HUES48 (cell line): ENCODE data around the gene TERT.

Experiments
- H3K27ac ChIP-seq: one replicate; pipeline ENCODE4 v1.7.0; 2013; ENCODE audit warnings: low read depth, low read length, inconsistent platforms
- H3K27me3 ChIP-seq: 2 replicates; pipeline ENCODE4 v1.6.1; 2013; ENCODE audit warnings: mild to moderate bottlenecking, low read length; ENCODE audit not compliant: control insufficient read depth, insufficient read depth
- H3K36me3 ChIP-seq: 2 replicates; pipeline ENCODE4 v1.6.1; 2013; ENCODE audit warnings: low read length; ENCODE audit not compliant: control insufficient read depth, insufficient read depth
- H3K4me1 ChIP-seq: 2 replicates; pipeline ENCODE4 v1.6.1; 2013; ENCODE audit warnings: mild to moderate bottlenecking, low read length; ENCODE audit not compliant: control insufficient read depth, insufficient read depth
- H3K4me3 ChIP-seq: 2 replicates; pipeline ENCODE4 v1.5.1; 2013; ENCODE audit warnings: mild to moderate bottlenecking, low read depth, low read length
- H3K9ac ChIP-seq: 2 replicates; pipeline ENCODE4 v1.6.1; 2013; ENCODE audit warnings: mild to moderate bottlenecking, low read depth, low read length, moderate library complexity
- H3K9me3 ChIP-seq: 2 replicates; pipeline ENCODE4 v1.6.1; 2013; ENCODE audit warnings: low read length; ENCODE audit not compliant: control insufficient read depth, insufficient read depth

Gene TERT

GRCh38 chr5:1252681-1253080, 42.2 kb downstream of the TERT start:
- no peaks in the 10 kb centered on the region for H3K4me1 ChIP-seq
- H3K27me3 ChIP-seq: no peaks in the 10 kb centered on the region
- no peaks in the 10 kb centered on the region for H3K9me3 ChIP-seq
- no peak overlapping the region for H3K9ac ChIP-seq
- no peaks in the 10 kb centered on the region for H3K36me3 ChIP-seq
- no peak overlapping the region for H3K4me3 ChIP-seq
- H3K27ac ChIP-seq: no peak overlapping the region

GRCh38 chr5:1251678-1252580, 42.9 kb downstream of the TERT start:
- Histone ChIP-seq H3K27me3 (no peaks in the 10 kb centered on the region), H3K4me1 (no peaks in the 10 kb centered on the region), H3K27ac (no peak overlapping the region), H3K36me3 (no peaks in the 10 kb centered on the region), H3K9ac (no peak overlapping the region), H3K4me3 (no peak overlapping the region), H3K9me3 (no peaks in the 10 kb centered on the region)

GRCh38 chr5:1249366-1250280, 45.2 kb downstream of the TERT start:
- Histone ChIP-seq H3K36me3 (no peaks in the 10 kb centered on the region), H3K27me3 (no peaks in the 10 kb centered on the region), H3K4me1 (no peaks in the 10 kb centered on the region), H3K9me3 (no peaks in the 10 kb centered on the region), H3K4me3 (no peak overlapping the region), H3K9ac (no peak overlapping the region), H3K27ac (no peak overlapping the region)

- H3K27me3 ChIP-seq: no peaks in the 10 kb centered on the region
- H3K4me3 ChIP-seq: no peak overlapping the region
- H3K27ac ChIP-seq: no peak overlapping the region
- H3K9me3 ChIP-seq: no peaks in the 10 kb centered on the region
- H3K36me3 ChIP-seq: no peaks in the 10 kb centered on the region
- H3K4me1 ChIP-seq: no peaks in the 10 kb centered on the region; the same call in 1 of the 2 replicates
- no peak overlapping the region for H3K9ac ChIP-seq
Measured at GRCh38 chr5:1247811-1248210, 47.1 kb downstream of the TERT start.

- H3K9me3 ChIP-seq: no peaks in the 10 kb centered on the region
- H3K4me3 ChIP-seq: no peak overlapping the region
- no peaks in the 10 kb centered on the region; the same call in 1 of the 2 replicates for H3K4me1 ChIP-seq
- H3K9ac ChIP-seq: no peak overlapping the region
- H3K36me3 ChIP-seq: no peaks in the 10 kb centered on the region
- no peaks in the 10 kb centered on the region for H3K27me3 ChIP-seq
- no peak overlapping the region for H3K27ac ChIP-seq
Measured at GRCh38 chr5:1246711-1247431, 48.0 kb downstream of the TERT start.

GRCh38 chr5:1245905-1246576, 48.8 kb downstream of the TERT start:
- Histone ChIP-seq H3K9me3 (no peaks in the 10 kb centered on the region), H3K36me3 (no peaks in the 10 kb centered on the region), H3K4me1 (no peaks in the 10 kb centered on the region; the same call in 1 of the 2 replicates), H3K9ac (no peak overlapping the region), H3K4me3 (no peak overlapping the region), H3K27me3 (no peaks in the 10 kb centered on the region), H3K27ac (no peak overlapping the region)

GRCh38 chr5:1244976-1245375, 49.9 kb downstream of the TERT start:
- Histone ChIP-seq H3K9ac (no peak overlapping the region), H3K36me3 (no peaks in the 10 kb centered on the region), H3K4me3 (no peak overlapping the region), H3K9me3 (no peaks in the 10 kb centered on the region), H3K4me1 (no peaks in the 10 kb centered on the region; the same call in 1 of the 2 replicates), H3K27me3 (no peaks in the 10 kb centered on the region), H3K27ac (no peak overlapping the region)

- no peak overlapping the region for H3K9ac ChIP-seq
- no peak overlapping the region for H3K27ac ChIP-seq
- H3K4me1 ChIP-seq: no peaks in the 10 kb centered on the region; the same call in 1 of the 2 replicates
- H3K4me3 ChIP-seq: no peak overlapping the region
- H3K27me3 ChIP-seq: no peaks in the 10 kb centered on the region
- no peaks in the 10 kb centered on the region for H3K36me3 ChIP-seq
- no peaks in the 10 kb centered on the region for H3K9me3 ChIP-seq
Measured at GRCh38 chr5:1244255-1244654, 50.6 kb downstream of the TERT start.

- Histone ChIP-seq H3K4me1 (no peaks in the 10 kb centered on the region; the same call in 1 of the 2 replicates), H3K4me3 (no peak overlapping the region), H3K9ac (no peak overlapping the region), H3K9me3 (no peaks in the 10 kb centered on the region), H3K27ac (no peak overlapping the region), H3K27me3 (no peaks in the 10 kb centered on the region), H3K36me3 (no peaks in the 10 kb centered on the region)
Measured at GRCh38 chr5:1243487-1244130, 51.3 kb downstream of the TERT start.
